Hepatocyte (in vitro differentiated cells): ENCODE data around the gene CRACDL. TPM values are rescaled to one million over a fixed set of nuclear protein-coding genes. Genes with fewer than 3 reads are reported as not detected.

Experiments used
- DNase-seq: peaks from one replicate; pipeline ENCODE4 v3.0.0-alpha.2; 2016; ENCODE audit warnings: low spot score
- H2AFZ ChIP-seq: fragments of 200-600 bp; sonication (generic); 2 replicates; pipeline ENCODE4 v1.6.0; 2016; ENCODE audit warnings: antibody characterized with exemption, mild to moderate bottlenecking
- H3K27ac ChIP-seq: fragments of 200-600 bp; sonication (generic); 2 replicates; pipeline ENCODE4 v1.5.1; 2016; ENCODE audit warnings: mild to moderate bottlenecking
- H3K27me3 ChIP-seq: fragments of 200-600 bp; sonication (generic); 2 replicates; pipeline ENCODE4 v1.6.1; 2016
- H3K36me3 ChIP-seq: fragments of 200-600 bp; sonication (generic); replicated peaks from 2 replicates; pipeline ENCODE4 v1.5.1; 2016; ENCODE audit warnings: low read depth; ENCODE audit not compliant: insufficient read depth
- H3K4me1 ChIP-seq: fragments of 200-600 bp; sonication (generic); 2 replicates; pipeline ENCODE4 v1.5.1; 2016; ENCODE audit warnings: mild to moderate bottlenecking, moderate library complexity; ENCODE audit not compliant: insufficient read depth
- H3K4me2 ChIP-seq: fragments of 200-600 bp; sonication (generic); 2 replicates; pipeline ENCODE4 v1.6.0; 2016
- H3K4me3 ChIP-seq: fragments of 200-600 bp; sonication (generic); 2 replicates; pipeline ENCODE4 v1.5.1; 2016; ENCODE audit warnings: mild to moderate bottlenecking
- H3K79me2 ChIP-seq: fragments of 200-600 bp; sonication (generic); 2 replicates; pipeline ENCODE4 v1.6.0; 2017; ENCODE audit warnings: mild to moderate bottlenecking
- H3K9me2 ChIP-seq: fragments of 200-600 bp; sonication (generic); replicated peaks from 2 replicates; pipeline ENCODE4 v1.6.0; 2017; ENCODE audit warnings: mild to moderate bottlenecking; ENCODE audit not compliant: insufficient read depth
- H3K9me3 ChIP-seq: fragments of 200-600 bp; sonication (generic); 2 replicates; pipeline ENCODE4 v1.5.1; 2016; ENCODE audit warnings: low read depth, mild to moderate bottlenecking
- H4K20me1 ChIP-seq: fragments of 200-600 bp; sonication (generic); 2 replicates; pipeline ENCODE4 v1.6.0; 2016; ENCODE audit warnings: mild to moderate bottlenecking; ENCODE audit not compliant: insufficient read depth, poor library complexity, severe bottlenecking
- CTCF ChIP-seq: fragments of 200-600 bp; sonication (generic); IDR thresholded peaks from 2 replicates; pipeline ENCODE4 v1.5.1; 2016; ENCODE audit warnings: antibody characterized with exemption, mild to moderate bottlenecking; ENCODE audit not compliant: poor library complexity
- EZH2 ChIP-seq: fragments of 200-600 bp; sonication (generic); IDR thresholded peaks from 2 replicates; pipeline ENCODE4 v1.6.1; 2016; ENCODE audit warnings: antibody characterized with exemption, mild to moderate bottlenecking, borderline replicate concordance
- EZH2phosphoT487 ChIP-seq: fragments of 200-600 bp; sonication (generic); IDR thresholded peaks from one replicate; pipeline ENCODE4 v1.6.1; 2018; ENCODE audit warnings: antibody characterized with exemption, mild to moderate bottlenecking, low read depth, moderate library complexity; ENCODE audit not compliant: unreplicated experiment, severe bottlenecking
- WGBS: methylation state at CpG from one replicate; pipeline ENCODE4 v1.1.6; 2016; ENCODE audit warnings: low lambda C conversion rate; ENCODE audit errors: missing lambda C conversion rate; 5-methylcytosine and 5-hydroxymethylcytosine counted together
- polyA plus RNA-seq: library from polyadenylated mRNA; unstranded; fragments of >200 nt; fragmentation: Nextera tagmentation; extraction: Ambion mirVana; gene quantifications from 2 replicates; pipeline ENCODE4 v1.2.1, GENCODE V29; 2016
- total RNA-seq: library from RNA; depleted of rRNA; stranded (reverse); fragments of >200 nt; gene quantifications from 2 replicates; pipeline ENCODE4 v1.2.3, GENCODE V29; 2014

The CRACDL gene
- total and polyA plus RNA-seq, 2 experiments from 2014 or later, result 0.47 to 1.4 TPM

GRCh38 chr2:98947554-98947953 is 11.5 kb upstream of the CRACDL start:
- no peaks in the 10 kb centered on the region for H3K9me3 ChIP-seq
- H3K4me2 ChIP-seq, result no peak overlapping the region
- H3K27ac ChIP-seq, result no peak overlapping the region
- WGBS, result 58% methylated on average over 8 of the region's 8 CpGs
- H3K79me2 ChIP-seq, result no peaks in the 10 kb centered on the region
- H3K36me3 ChIP-seq, result no peaks in the 10 kb centered on the region
- H3K9me2 ChIP-seq, result no peaks in the 10 kb centered on the region
- H4K20me1 ChIP-seq, result no peaks in the 10 kb centered on the region
- H3K4me3 ChIP-seq, result no peak overlapping the region
- no peak for DNase-seq
- H2AFZ ChIP-seq, result no peak overlapping the region
- peaks cover 9% of the 10 kb centered on the region for H3K27me3 ChIP-seq
- no peaks in the 10 kb centered on the region for H3K4me1 ChIP-seq
- TF ChIP-seq CTCF (no peak), EZH2phosphoT487 (no peak), EZH2 (no peak)

GRCh38 chr2:98946855-98947254 is 10.8 kb upstream of the CRACDL start:
- no peaks in the 10 kb centered on the region for H3K79me2 ChIP-seq
- H4K20me1 ChIP-seq, result no peaks in the 10 kb centered on the region
- no peak overlapping the region for H3K4me3 ChIP-seq
- H3K36me3 ChIP-seq, result no peaks in the 10 kb centered on the region
- no peak overlapping the region for H2AFZ ChIP-seq
- no peaks in the 10 kb centered on the region for H3K9me3 ChIP-seq
- H3K27ac ChIP-seq, result no peak overlapping the region
- H3K4me2 ChIP-seq, result no peak overlapping the region
- no peak for DNase-seq
- H3K9me2 ChIP-seq, result no peaks in the 10 kb centered on the region
- TF ChIP-seq EZH2phosphoT487, result no peak
- TF ChIP-seq CTCF, result no peak
- no peak for TF ChIP-seq EZH2
- no peaks in the 10 kb centered on the region for H3K4me1 ChIP-seq
- H3K27me3 ChIP-seq, result peaks cover 4% of the 10 kb centered on the region
- 89% methylated on average over 9 of the region's 9 CpGs for WGBS

- no peak overlapping the region for H3K27ac ChIP-seq
- DNase-seq, result no peak
- no peaks in the 10 kb centered on the region for H3K9me3 ChIP-seq
- no peak for TF ChIP-seq EZH2phosphoT487
- TF ChIP-seq EZH2, result no peak
- TF ChIP-seq CTCF, result no peak
- H3K79me2 ChIP-seq, result no peaks in the 10 kb centered on the region
- H3K4me2 ChIP-seq, result no peak overlapping the region
- H3K27me3 ChIP-seq, result no peaks in the 10 kb centered on the region
- no peak overlapping the region for H3K4me3 ChIP-seq
- H3K4me1 ChIP-seq, result no peaks in the 10 kb centered on the region
- H3K36me3 ChIP-seq, result no peaks in the 10 kb centered on the region
- no peaks in the 10 kb centered on the region for H4K20me1 ChIP-seq
- no peaks in the 10 kb centered on the region for H3K9me2 ChIP-seq
- 72% methylated on average over 2 of the region's 2 CpGs for WGBS
- no peak overlapping the region for H2AFZ ChIP-seq
Observed at GRCh38 chr2:98944775-98945174, 8.8 kb upstream of the CRACDL start.

GRCh38 chr2:98940102-98940501 is 4.1 kb upstream of the CRACDL start:
- Histone ChIP-seq H3K9me3 (no peaks in the 10 kb centered on the region), H3K27me3 (peaks cover 40% of the 10 kb centered on the region), H3K36me3 (no peaks in the 10 kb centered on the region), H4K20me1 (no peaks in the 10 kb centered on the region), H3K4me3 (no peak overlapping the region), H3K9me2 (no peaks in the 10 kb centered on the region), H3K4me1 (peaks cover 7% of the 10 kb centered on the region), H3K27ac (no peak overlapping the region), H3K4me2 (no peak overlapping the region), H2AFZ (no peak overlapping the region), H3K79me2 (no peaks in the 10 kb centered on the region)
- 100% methylated on average over 1 of the region's 1 CpG for WGBS
- no peak for TF ChIP-seq EZH2phosphoT487
- TF ChIP-seq CTCF, result no peak
- TF ChIP-seq EZH2, result no peak
- DNase-seq, result no peak
